Measurements from ENCODE around the gene PTPA.
"Not testable (repeated sequence)": the region's sequence is repeated elsewhere in the genome, so short reads cannot be mapped to it uniquely, and the experiment has no call there.

The PTPA gene

DNA sequence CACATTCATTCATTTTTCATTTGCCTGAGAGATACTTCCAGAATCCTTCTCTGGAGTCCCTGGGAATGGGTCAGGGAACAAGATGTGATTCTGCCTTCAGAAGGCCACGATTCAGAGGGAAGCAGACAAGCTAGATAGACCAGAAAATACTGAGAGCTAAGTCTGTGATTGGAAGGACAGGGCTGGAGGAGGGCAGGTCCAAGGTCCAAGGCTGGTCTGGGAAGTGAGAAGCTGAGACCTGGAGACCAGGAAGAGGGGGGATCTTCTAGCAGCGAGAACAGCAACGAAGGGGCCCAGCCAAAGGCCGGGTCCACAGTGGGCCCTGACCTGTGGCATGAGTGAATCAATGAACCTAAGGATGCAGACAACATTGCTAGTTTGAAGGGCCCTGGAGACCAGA is 70.9 kb downstream of the PTPA start:
- H3K4me3 ChIP-seq (ENCODE audit: low read length): no peak overlapping the region
- peaks cover 3% of the 10 kb centered on the region; the same call in 1 of the 2 replicates for H3K9me3 ChIP-seq (ENCODE audit: insufficient read depth, low read depth, low read length)
- H3K4me1 ChIP-seq (ENCODE audit: insufficient read depth, low read length): peaks cover 8% of the 10 kb centered on the region; the same call in 1 of the 2 replicates
- H3K27me3 ChIP-seq (ENCODE audit: insufficient read depth, low read length): peaks cover 63% of the 10 kb centered on the region
- H3K27ac ChIP-seq (ENCODE audit: low read depth, low read length): no peak overlapping the region
- 74% methylated on average over 4 of the region's 4 CpGs for WGBS
- no peak overlapping the region for H3K9ac ChIP-seq (ENCODE audit: low read depth, low read length)
- H3K36me3 ChIP-seq (ENCODE audit: insufficient read depth, low read length): no peaks in the 10 kb centered on the region

DNA sequence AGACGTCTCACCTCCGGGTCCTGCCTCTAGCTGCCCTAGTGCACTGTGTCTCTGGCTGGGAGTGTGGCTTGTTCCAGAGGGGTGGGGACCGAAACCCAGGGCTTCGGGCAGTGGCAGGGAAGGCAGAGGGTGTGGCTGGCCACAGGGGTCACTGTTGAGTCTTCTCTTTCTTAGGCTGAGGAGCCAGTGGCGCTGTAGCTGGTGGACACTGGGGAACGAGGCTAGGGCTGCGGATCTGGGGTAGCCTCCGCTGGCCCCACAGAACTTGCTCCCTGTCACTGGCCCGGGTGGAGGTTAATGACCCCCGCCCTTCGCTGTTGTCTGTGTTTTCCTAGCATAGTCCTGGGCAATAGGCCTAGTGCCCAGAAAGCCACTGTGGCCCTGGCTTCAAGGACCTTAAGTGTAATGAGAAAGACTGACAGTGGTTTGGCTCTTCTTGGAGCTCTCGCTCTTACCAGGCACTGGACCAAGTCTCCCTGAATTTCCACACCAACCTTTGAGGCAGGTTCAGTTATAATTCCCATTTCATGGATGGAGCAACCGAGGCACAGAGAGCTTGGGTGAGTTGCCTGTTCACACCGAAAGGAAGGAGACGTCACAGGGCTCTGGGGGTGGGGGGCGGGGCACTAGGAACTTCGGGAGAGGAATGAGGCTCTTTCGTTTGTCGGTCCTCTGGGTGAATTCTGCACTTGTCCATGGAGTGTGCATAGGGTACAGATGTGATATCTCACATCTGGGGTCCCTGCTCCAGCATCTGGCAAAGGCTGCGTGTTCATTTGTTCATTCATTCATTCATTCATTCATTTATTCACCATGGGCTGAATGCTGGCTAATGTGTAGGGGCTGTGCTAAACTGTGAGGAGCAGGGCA is 71.6 kb downstream of the PTPA start:
- H3K27me3 ChIP-seq (ENCODE audit: insufficient read depth, low read length): peaks cover 58% of the 10 kb centered on the region
- peaks cover 6% of the 10 kb centered on the region; the same call in 1 of the 2 replicates for H3K9me3 ChIP-seq (ENCODE audit: insufficient read depth, low read depth, low read length)
- H3K9ac ChIP-seq (ENCODE audit: low read depth, low read length): no peak overlapping the region
- H3K4me1 ChIP-seq (ENCODE audit: insufficient read depth, low read length): peaks cover 8% of the 10 kb centered on the region; the same call in 1 of the 2 replicates
- no peaks in the 10 kb centered on the region for H3K36me3 ChIP-seq (ENCODE audit: insufficient read depth, low read length)
- 32% methylated on average over 19 of the region's 20 CpGs for whole genome bisulfite sequencing
- H3K4me3 ChIP-seq (ENCODE audit: low read length): no peak overlapping the region
- H3K27ac ChIP-seq (ENCODE audit: low read depth, low read length): no peak overlapping the region

DNA sequence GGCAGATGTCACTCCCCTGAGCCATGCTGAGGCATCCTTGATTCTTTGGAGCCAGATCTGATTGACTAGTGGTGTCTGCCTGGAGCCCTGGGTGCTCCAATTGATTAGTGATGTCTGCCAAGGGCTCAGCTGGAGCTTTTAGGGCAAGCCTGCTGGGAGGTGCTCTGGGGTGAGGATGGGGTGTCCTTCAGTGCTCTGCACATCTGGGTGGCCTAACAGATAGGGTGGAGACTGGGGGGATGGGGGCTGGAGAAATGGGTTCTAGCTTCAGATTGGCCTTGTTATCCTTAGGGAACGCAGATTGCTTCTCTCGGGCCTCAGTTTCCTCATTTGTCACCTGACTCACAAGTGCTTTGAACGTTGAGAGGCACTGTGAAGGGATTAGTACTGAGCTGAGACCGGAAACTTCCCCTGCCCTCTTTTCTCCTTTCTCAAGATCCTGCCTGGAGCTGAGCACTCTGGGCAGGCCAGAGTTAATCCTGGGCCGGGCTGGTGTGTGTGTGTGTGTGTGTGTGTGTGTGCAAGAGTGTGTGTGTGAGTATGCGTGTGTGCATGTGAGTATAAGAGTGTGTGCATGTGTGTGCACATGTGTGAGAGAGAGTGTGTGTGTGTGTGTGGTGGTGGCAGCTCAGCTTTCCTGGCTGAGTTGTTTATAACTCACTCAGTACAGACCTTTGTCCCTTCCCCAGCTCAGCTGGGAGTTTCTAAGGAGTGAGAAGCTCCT is 72.4 kb downstream of the PTPA start:
- Histone ChIP-seq H3K4me1 (ENCODE audit: insufficient read depth, low read length) (peaks cover 7% of the 10 kb centered on the region; the same call in 1 of the 2 replicates), H3K27ac (ENCODE audit: low read depth, low read length) (no peak overlapping the region), H3K36me3 (ENCODE audit: insufficient read depth, low read length) (no peaks in the 10 kb centered on the region), H3K27me3 (ENCODE audit: insufficient read depth, low read length) (peaks cover 53% of the 10 kb centered on the region), H3K9me3 (ENCODE audit: insufficient read depth, low read depth, low read length) (peaks cover 6% of the 10 kb centered on the region; the same call in 1 of the 2 replicates), H3K4me3 (ENCODE audit: low read length) (no peak overlapping the region), H3K9ac (ENCODE audit: low read depth, low read length) (no peak overlapping the region)
- 74% methylated on average over 6 of the region's 6 CpGs for whole genome bisulfite sequencing

DNA sequence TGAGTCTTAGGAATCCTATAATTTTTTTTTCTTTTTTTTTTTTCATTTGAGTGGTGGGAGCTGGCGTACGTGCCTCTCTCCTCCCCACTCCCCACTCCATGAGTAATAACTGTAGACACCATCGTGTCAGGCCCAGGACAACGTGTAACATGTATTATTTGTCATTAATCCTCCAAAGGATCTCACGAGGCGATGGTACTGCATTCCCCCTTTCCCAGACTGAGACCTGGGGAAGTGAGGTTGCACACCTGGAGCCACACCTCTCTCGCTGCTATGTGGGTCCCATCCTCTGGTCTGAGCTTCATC is 73.0 kb downstream of the PTPA start:
- H3K4me1 ChIP-seq (ENCODE audit: insufficient read depth, low read length): peaks cover 5% of the 10 kb centered on the region; the same call in 1 of the 2 replicates
- H3K27me3 ChIP-seq (ENCODE audit: insufficient read depth, low read length): peaks cover 51% of the 10 kb centered on the region
- no peak overlapping the region for H3K27ac ChIP-seq (ENCODE audit: low read depth, low read length)
- H3K9me3 ChIP-seq (ENCODE audit: insufficient read depth, low read depth, low read length): peaks cover 6% of the 10 kb centered on the region; the same call in 1 of the 2 replicates
- H3K9ac ChIP-seq (ENCODE audit: low read depth, low read length): no peak overlapping the region
- WGBS: 88% methylated on average over 7 of the region's 7 CpGs
- H3K36me3 ChIP-seq (ENCODE audit: insufficient read depth, low read length): no peaks in the 10 kb centered on the region
- H3K4me3 ChIP-seq (ENCODE audit: low read length): no peak overlapping the region

DNA sequence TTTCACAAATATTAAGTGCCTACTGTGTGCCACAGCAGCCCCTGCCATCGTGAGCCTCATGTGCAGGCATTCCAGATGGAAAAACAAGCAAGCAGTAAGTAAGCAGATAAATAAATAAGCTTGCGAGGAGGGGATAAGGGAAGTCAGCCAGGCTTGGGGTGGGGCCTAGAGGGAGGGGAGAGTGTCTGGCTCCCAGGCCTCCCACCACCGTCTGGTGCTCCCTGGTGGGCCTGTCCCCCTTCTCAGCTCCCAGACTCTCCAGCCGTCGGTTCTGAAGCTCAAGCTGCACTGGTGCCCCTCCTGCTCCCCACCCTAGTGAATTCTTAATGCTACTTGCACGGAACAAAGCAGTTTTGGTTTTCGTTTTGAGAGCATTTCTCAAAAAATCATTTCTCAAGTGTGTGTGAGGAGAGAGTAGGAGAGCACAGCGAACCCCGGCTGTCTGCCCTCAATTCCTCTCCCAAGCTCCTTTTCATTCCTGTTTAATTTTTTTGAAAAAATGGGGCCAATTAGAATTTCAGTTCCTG is 73.4 kb downstream of the PTPA start:
- Histone ChIP-seq H3K27ac (ENCODE audit: low read depth, low read length) (no peak overlapping the region), H3K9ac (ENCODE audit: low read depth, low read length) (no peak overlapping the region), H3K4me1 (ENCODE audit: insufficient read depth, low read length) (no peaks in the 10 kb centered on the region), H3K36me3 (ENCODE audit: insufficient read depth, low read length) (no peaks in the 10 kb centered on the region), H3K4me3 (ENCODE audit: low read length) (no peak overlapping the region), H3K9me3 (ENCODE audit: insufficient read depth, low read depth, low read length) (peaks cover 6% of the 10 kb centered on the region; the same call in 1 of the 2 replicates), H3K27me3 (ENCODE audit: insufficient read depth, low read length) (peaks cover 46% of the 10 kb centered on the region)
- WGBS: 78% methylated on average over 9 of the region's 9 CpGs

DNA sequence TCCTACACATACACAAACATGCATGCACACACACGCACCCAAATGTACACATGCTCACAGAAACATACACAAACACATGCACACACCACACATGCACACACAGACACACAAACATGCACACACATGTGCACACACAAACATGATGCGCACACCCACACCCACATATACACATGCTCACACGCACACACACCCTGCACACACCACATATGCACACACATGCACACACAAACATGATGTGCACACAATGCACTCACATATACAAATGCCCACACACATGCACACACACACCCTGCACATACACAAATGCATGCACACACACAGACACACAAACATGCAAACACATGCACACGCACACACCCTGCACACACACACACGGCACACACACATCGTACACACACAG is 74.2 kb downstream of the PTPA start:
- Histone ChIP-seq H3K4me3 (ENCODE audit: low read length) (no peak overlapping the region), H3K36me3 (ENCODE audit: insufficient read depth, low read length) (no peaks in the 10 kb centered on the region), H3K9ac (ENCODE audit: low read depth, low read length) (no peak overlapping the region), H3K27ac (ENCODE audit: low read depth, low read length) (no peak overlapping the region), H3K9me3 (ENCODE audit: insufficient read depth, low read depth, low read length) (peaks cover 6% of the 10 kb centered on the region; the same call in 1 of the 2 replicates), H3K27me3 (ENCODE audit: insufficient read depth, low read length) (peaks cover 39% of the 10 kb centered on the region), H3K4me1 (ENCODE audit: insufficient read depth, low read length) (no peaks in the 10 kb centered on the region)
- WGBS: 93% methylated on average over 6 of the region's 6 CpGs

DNA sequence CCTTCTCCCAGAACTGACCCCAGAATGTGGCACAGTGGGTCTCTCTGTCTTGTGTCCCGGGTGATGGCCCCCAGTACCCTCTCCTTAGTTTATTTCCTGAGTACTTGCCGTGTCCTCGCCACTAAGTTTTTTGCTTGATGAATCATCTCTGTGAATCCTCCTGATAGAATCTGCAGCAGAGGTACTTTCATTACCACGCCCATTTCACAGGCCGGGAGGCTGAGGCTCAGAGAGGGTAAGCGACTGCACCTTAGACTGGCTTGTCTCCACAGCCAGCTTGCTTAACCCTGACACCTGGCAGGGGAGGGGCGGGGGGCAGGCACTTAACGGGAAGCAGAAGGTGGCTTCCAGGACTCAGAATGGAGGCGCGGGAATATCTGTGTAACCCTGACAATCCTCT is 74.8 kb downstream of the PTPA start:
- 84% methylated on average over 10 of the region's 10 CpGs for WGBS

DNA sequence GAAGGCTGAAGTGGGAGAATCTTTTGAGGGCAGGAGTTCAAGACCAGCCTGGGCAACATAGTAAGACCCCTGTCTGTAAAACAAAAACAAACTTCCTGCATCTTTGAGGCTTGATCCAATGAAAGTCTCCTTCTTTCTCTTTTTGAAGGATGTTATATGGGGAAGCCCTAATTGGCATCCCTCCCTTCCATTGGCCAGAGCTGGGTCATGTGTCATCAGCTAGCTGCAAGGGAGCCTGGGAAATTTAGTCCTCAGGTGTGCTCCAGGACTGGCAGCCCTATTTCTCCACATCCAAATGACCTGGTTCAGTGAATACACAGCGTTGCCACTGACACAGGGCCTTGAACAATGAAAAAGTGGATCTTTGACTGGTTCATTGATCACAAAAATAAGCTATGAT is 75.8 kb downstream of the PTPA start:
- H3K27ac ChIP-seq (ENCODE audit: low read depth, low read length): no peak overlapping the region
- H3K4me1 ChIP-seq (ENCODE audit: insufficient read depth, low read length): no peaks in the 10 kb centered on the region
- no peak overlapping the region for H3K4me3 ChIP-seq (ENCODE audit: low read length)
- peaks cover 6% of the 10 kb centered on the region; the same call in 1 of the 2 replicates for H3K9me3 ChIP-seq (ENCODE audit: insufficient read depth, low read depth, low read length)
- H3K36me3 ChIP-seq (ENCODE audit: insufficient read depth, low read length): no peaks in the 10 kb centered on the region
- no peak overlapping the region for H3K9ac ChIP-seq (ENCODE audit: low read depth, low read length)
- 79% methylated on average over 1 of the region's 1 CpG for WGBS
- peaks cover 23% of the 10 kb centered on the region for H3K27me3 ChIP-seq (ENCODE audit: insufficient read depth, low read length)

More for the DNA sequence above, 74.8 kb downstream of the PTPA start:
- no peaks in the 10 kb centered on the region for H3K4me1 ChIP-seq (ENCODE audit: insufficient read depth, low read length)
- H3K9me3 ChIP-seq (ENCODE audit: insufficient read depth, low read depth, low read length): peaks cover 6% of the 10 kb centered on the region; the same call in 1 of the 2 replicates
- no peak overlapping the region for H3K4me3 ChIP-seq (ENCODE audit: low read length)
- H3K27me3 ChIP-seq (ENCODE audit: insufficient read depth, low read length): peaks cover 33% of the 10 kb centered on the region
- no peak overlapping the region for H3K27ac ChIP-seq (ENCODE audit: low read depth, low read length)
- H3K36me3 ChIP-seq (ENCODE audit: insufficient read depth, low read length): no peaks in the 10 kb centered on the region
- no peak overlapping the region for H3K9ac ChIP-seq (ENCODE audit: low read depth, low read length)

DNA sequence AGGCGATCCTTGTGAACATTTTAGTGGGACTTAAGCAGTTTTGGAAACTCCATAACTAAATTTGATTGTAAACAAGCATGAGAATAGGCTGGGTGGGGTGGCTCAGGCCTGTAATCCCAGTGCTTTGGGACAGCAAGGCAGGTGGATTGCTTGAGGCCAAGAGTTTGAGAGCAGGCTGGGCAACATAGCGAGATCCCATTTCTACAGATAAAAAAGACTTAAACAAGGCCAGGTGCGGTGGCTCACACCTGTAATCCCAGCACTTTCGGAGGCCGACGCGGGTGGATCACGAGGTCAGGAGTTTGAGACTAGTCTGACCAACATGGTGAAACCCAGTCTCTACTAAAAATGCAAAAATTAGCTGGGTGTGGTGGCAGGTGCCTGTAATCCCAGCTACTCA is 78.8 kb downstream of the PTPA start:
- not testable (repeated sequence) for H3K9me3 ChIP-seq (ENCODE audit: insufficient read depth, low read depth, low read length); H3K9ac ChIP-seq (ENCODE audit: low read depth, low read length); H3K4me1 ChIP-seq (ENCODE audit: insufficient read depth, low read length); H3K36me3 ChIP-seq (ENCODE audit: insufficient read depth, low read length); H3K27ac ChIP-seq (ENCODE audit: low read depth, low read length); H3K4me3 ChIP-seq (ENCODE audit: low read length)
- 95% methylated on average over 8 of the region's 8 CpGs for WGBS
- H3K27me3 ChIP-seq (ENCODE audit: insufficient read depth, low read length): peaks cover 13% of the 10 kb centered on the region

DNA sequence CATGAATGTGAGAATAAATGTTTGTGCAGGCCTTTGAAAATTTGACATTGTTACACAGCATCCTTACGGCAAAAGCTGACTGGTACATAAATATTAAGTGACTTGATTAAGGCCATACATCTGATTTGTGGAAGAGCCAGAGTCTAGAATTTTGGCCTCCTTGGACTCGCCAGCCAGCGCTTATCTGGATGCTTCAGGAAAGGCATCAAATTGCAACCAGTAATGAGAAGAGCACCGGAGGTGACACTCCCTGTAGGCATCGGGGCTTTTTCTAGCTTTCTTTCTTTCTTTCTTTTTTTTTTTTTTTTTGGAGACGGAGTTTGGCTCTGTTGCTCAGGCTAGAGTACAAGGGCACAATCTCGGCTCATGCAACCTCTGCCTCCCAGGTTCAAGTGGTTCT is 80.0 kb downstream of the PTPA start:
- Histone ChIP-seq H3K27me3 (ENCODE audit: insufficient read depth, low read length) (peaks cover 21% of the 10 kb centered on the region), H3K9ac (ENCODE audit: low read depth, low read length) (no peak overlapping the region), H3K36me3 (ENCODE audit: insufficient read depth, low read length) (no peaks in the 10 kb centered on the region), H3K9me3 (ENCODE audit: insufficient read depth, low read depth, low read length) (peaks cover 6% of the 10 kb centered on the region; the same call in 1 of the 2 replicates), H3K4me3 (ENCODE audit: low read length) (no peak overlapping the region), H3K27ac (ENCODE audit: low read depth, low read length) (no peak overlapping the region), H3K4me1 (ENCODE audit: insufficient read depth, low read length) (no peaks in the 10 kb centered on the region)
- WGBS: 94% methylated on average over 7 of the region's 7 CpGs

DNA sequence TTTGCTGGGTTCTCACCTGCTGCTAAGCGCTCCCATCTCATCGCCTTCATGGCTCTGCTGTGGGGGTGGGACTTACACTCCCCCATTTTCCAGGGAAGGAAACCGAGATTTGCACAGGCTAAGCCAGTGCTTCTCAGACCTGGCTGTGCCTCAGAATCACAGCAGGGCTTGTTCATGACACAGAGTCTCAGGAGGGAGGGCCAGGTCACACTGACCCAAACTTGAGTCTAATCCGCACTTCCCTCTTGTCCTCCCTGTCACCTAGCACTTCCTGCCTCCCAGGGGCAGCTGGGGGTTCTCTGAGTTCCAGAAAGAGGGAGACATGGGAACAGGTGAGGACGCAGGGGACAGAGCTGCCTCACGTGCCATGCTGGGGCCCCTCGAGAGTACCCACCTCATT is 82.4 kb downstream of the PTPA start:
- Histone ChIP-seq H3K27ac (ENCODE audit: low read depth, low read length) (no peak overlapping the region), H3K9me3 (ENCODE audit: insufficient read depth, low read depth, low read length) (no peaks in the 10 kb centered on the region), H3K4me3 (ENCODE audit: low read length) (no peak overlapping the region), H3K27me3 (ENCODE audit: insufficient read depth, low read length) (peaks cover 33% of the 10 kb centered on the region), H3K36me3 (ENCODE audit: insufficient read depth, low read length) (no peaks in the 10 kb centered on the region), H3K9ac (ENCODE audit: low read depth, low read length) (no peak overlapping the region), H3K4me1 (ENCODE audit: insufficient read depth, low read length) (peaks cover 6% of the 10 kb centered on the region; the same call in 1 of the 2 replicates)
- 78% methylated on average over 7 of the region's 7 CpGs for WGBS
